Activated naive CD4-positive, alpha-beta T cell treated with anti-CD3 and anti-CD28 coated beads for 36 hours (primary cell): ENCODE results near the gene ST6GAL2. TPM values are rescaled to one million over a fixed set of nuclear protein-coding genes. Genes with fewer than 3 reads are reported as not detected.

Source experiments
- CTCF ChIA-PET: fragments of 350-600 bp; sonication (Branson Sonifier 250); formaldehyde crosslinking; loops from one replicate; lab custom pipeline; 2021; ENCODE audit warnings: antibody characterized with exemption; lab: Charles Lee
- DNase-seq: peaks from one replicate; pipeline ENCODE4 v3.0.0-alpha.2; 2020
- H3K27ac Mint-ChIP-seq: one replicate; pipeline ENCODE4 v1.8.0; 2021; ENCODE audit warnings: mild to moderate bottlenecking, mixed read lengths
- H3K27me3 Mint-ChIP-seq: one replicate; pipeline ENCODE4 v1.8.0; 2021; ENCODE audit warnings: low read depth, mixed read lengths
- H3K36me3 Mint-ChIP-seq: one replicate; pipeline ENCODE4 v1.8.0; 2021; ENCODE audit warnings: low read depth, mixed read lengths
- H3K4me1 Mint-ChIP-seq: one replicate; pipeline ENCODE4 v1.8.0; 2021; ENCODE audit warnings: low read depth, mixed read lengths
- H3K4me3 Mint-ChIP-seq: one replicate; pipeline ENCODE4 v1.8.0; 2021; ENCODE audit warnings: mild to moderate bottlenecking, moderate library complexity, mixed read lengths
- H3K9me3 Mint-ChIP-seq: one replicate; pipeline ENCODE4 v1.8.0; 2021; ENCODE audit warnings: mixed read lengths
- intact Hi-C: fragments of 100-400 bp; cut with micrococcal nuclease; formaldehyde crosslinking; loops from one replicate; pipeline ENCODE4 v1.15.1; 2023
- total RNA-seq, 2 experiments: library from RNA; stranded (reverse); gene quantifications; one replicate each; pipeline ENCODE4 v1.2.3, GENCODE V29; 2021

Gene ST6GAL2, protein sequence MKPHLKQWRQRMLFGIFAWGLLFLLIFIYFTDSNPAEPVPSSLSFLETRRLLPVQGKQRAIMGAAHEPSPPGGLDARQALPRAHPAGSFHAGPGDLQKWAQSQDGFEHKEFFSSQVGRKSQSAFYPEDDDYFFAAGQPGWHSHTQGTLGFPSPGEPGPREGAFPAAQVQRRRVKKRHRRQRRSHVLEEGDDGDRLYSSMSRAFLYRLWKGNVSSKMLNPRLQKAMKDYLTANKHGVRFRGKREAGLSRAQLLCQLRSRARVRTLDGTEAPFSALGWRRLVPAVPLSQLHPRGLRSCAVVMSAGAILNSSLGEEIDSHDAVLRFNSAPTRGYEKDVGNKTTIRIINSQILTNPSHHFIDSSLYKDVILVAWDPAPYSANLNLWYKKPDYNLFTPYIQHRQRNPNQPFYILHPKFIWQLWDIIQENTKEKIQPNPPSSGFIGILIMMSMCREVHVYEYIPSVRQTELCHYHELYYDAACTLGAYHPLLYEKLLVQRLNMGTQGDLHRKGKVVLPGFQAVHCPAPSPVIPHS
- not detected for total RNA-seq

GRCh38 chr2:106885971-106886915 is at the start of gene ST6GAL2:
ST6GAL2 (minus strand) TSS chr2:106886167; CDS start chr2:106843977, 42,190 bp downstream.
- Mint-ChIP-seq H3K9me3 (no peaks in the 10 kb centered on the region), H3K27ac (no peak within 1 kb of the TSS), H3K27me3 (peaks cover 31% of the 10 kb centered on the region), H3K4me1 (peaks cover 9% of the 10 kb centered on the region), H3K36me3 (no peaks in the 10 kb centered on the region), H3K4me3 (no peak within 1 kb of the TSS)
- CTCF ChIA-PET, result no interaction called here
- no peak for DNase-seq
- intact Hi-C loops, result no loop called here

DNA sequence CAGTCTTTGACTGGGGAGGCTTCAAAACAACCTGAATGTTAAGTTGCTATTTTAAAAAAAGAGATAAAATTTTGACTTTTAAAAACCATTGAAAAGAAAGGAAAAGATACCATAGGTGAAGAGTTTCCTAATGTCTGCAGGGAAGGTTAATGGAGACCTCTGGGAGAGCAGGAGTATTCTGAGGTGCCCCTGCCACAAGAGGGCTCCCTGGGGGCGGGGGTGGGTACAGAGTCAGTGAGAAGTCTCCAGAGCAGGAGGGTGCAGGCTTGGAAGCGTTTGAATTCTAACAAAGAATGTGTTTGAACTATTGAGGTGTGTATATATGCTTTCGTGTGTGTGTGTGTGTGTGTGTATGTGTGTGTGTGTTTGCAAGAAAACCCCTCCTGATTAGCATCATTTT is 46.7 kb upstream of the ST6GAL2 start:
- CTCF ChIA-PET, result no interaction called here
- Mint-ChIP-seq H3K4me1 (no peaks in the 10 kb centered on the region), H3K4me3 (no peak overlapping the region), H3K9me3 (peaks cover 1% of the 10 kb centered on the region), H3K27me3 (no peaks in the 10 kb centered on the region), H3K36me3 (no peaks in the 10 kb centered on the region), H3K27ac (no peak overlapping the region)
- intact Hi-C loops, result no loop called here
- DNase-seq, result no peak

DNA sequence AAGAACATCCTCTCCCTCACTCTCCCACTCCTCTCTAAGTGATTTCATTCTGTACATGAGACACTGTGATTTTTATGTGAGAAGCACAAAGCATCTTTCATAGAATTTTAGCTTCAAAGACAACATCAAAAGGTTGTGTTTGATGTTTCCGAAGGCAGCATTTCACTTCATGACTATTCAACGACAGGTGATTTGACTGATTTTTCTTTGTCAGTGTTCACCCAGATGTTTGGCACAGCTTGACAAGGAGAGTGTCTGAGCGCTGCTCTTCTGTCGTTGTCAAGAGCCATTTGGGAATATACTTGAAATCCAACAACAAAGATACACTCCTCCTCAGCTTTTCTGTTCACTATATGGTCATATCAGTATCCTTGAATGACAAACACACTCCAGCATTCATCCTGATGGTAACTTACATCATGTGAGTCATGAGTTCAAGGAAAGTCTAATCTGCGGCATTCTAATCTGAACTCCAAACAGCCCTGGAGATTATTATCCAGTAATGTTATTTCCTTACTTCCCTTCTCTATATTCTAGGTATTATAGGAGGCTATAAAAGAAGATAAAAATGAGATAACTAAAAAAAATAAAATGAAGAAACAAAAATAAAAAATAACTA is 45.9 kb upstream of the ST6GAL2 start:
- H3K4me1 Mint-ChIP-seq, result no peaks in the 10 kb centered on the region
- DNase-seq, result no peak
- H3K27me3 Mint-ChIP-seq, result no peaks in the 10 kb centered on the region
- intact Hi-C loops, result no loop called here
- no peak overlapping the region for H3K4me3 Mint-ChIP-seq
- H3K9me3 Mint-ChIP-seq, result peaks cover 3% of the 10 kb centered on the region
- H3K36me3 Mint-ChIP-seq, result no peaks in the 10 kb centered on the region
- no peak overlapping the region for H3K27ac Mint-ChIP-seq
- CTCF ChIA-PET, result no interaction called here

DNA sequence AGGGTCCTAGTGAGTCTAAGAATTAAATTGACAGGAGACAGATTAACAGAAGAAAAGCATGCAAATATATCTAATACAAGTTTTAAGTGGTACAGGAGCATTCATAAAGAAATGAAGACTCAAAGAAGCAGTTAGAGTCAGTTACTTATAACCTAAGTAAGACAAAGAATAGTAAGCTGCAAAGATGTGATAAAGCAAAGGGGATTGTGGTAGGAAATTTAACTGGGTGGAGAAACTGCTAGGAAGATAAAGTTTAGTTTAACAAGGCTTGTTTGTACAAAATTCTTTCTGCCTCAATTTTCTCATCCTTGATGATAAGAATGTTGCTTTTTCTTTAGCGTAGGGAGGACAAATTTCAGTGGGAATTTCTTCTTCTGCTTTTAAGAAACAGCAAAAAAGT is 35.5 kb upstream of the ST6GAL2 start:
- CTCF ChIA-PET, result interaction anchor here (0.6 kb wide), 2 partner anchors 12 to 211 kb away, joined by 3 to 4 read pairs; no protein-coding TSS in a partner anchor
- intact Hi-C loops, result no loop called here

GRCh38 chr2:106919012-106919411 is 33.0 kb upstream of the ST6GAL2 start:
- Mint-ChIP-seq H3K27me3 (no peaks in the 10 kb centered on the region), H3K9me3 (no peaks in the 10 kb centered on the region), H3K27ac (no peak overlapping the region), H3K4me3 (no peak overlapping the region), H3K4me1 (no peaks in the 10 kb centered on the region), H3K36me3 (no peaks in the 10 kb centered on the region)
- CTCF ChIA-PET, result no interaction called here
- intact Hi-C loops, result no loop called here
- no peak for DNase-seq

More for the DNA sequence above, 35.5 kb upstream of the ST6GAL2 start:
- no peak for DNase-seq
- Mint-ChIP-seq H3K27me3 (no peaks in the 10 kb centered on the region), H3K27ac (no peak overlapping the region), H3K4me1 (no peaks in the 10 kb centered on the region), H3K36me3 (no peaks in the 10 kb centered on the region), H3K4me3 (no peak overlapping the region), H3K9me3 (peaks cover 3% of the 10 kb centered on the region)

GRCh38 chr2:106904242-106904641 is 18.3 kb upstream of the ST6GAL2 start:
- no peak overlapping the region for H3K27ac Mint-ChIP-seq
- H3K36me3 Mint-ChIP-seq, result no peaks in the 10 kb centered on the region
- no peaks in the 10 kb centered on the region for H3K4me1 Mint-ChIP-seq
- CTCF ChIA-PET, result no interaction called here
- intact Hi-C loops, result no loop called here
- DNase-seq, result no peak
- H3K27me3 Mint-ChIP-seq, result peaks cover 10% of the 10 kb centered on the region
- H3K4me3 Mint-ChIP-seq, result no peak overlapping the region
- H3K9me3 Mint-ChIP-seq, result peaks cover 8% of the 10 kb centered on the region

GRCh38 chr2:106899786-106900530 is 14.0 kb upstream of the ST6GAL2 start:
- H3K36me3 Mint-ChIP-seq, result no peaks in the 10 kb centered on the region
- no peak overlapping the region for H3K27ac Mint-ChIP-seq
- H3K4me3 Mint-ChIP-seq, result no peak overlapping the region
- no peaks in the 10 kb centered on the region for H3K4me1 Mint-ChIP-seq
- CTCF ChIA-PET, result no interaction called here
- H3K9me3 Mint-ChIP-seq, result peaks cover 8% of the 10 kb centered on the region
- peaks cover 3% of the 10 kb centered on the region for H3K27me3 Mint-ChIP-seq
- intact Hi-C loops, result no loop called here
- no peak for DNase-seq

- CTCF ChIA-PET, result no interaction called here
- H3K27ac Mint-ChIP-seq, result no peak overlapping the region
- H3K4me3 Mint-ChIP-seq, result no peak overlapping the region
- intact Hi-C loops, result no loop called here
- H3K36me3 Mint-ChIP-seq, result no peaks in the 10 kb centered on the region
- peaks cover 3% of the 10 kb centered on the region for H3K27me3 Mint-ChIP-seq
- H3K4me1 Mint-ChIP-seq, result no peaks in the 10 kb centered on the region
- DNase-seq, result no peak
- no peaks in the 10 kb centered on the region for H3K9me3 Mint-ChIP-seq
Measured at GRCh38 chr2:106894545-106894944, 8.6 kb upstream of the ST6GAL2 start.

GRCh38 chr2:106892048-106892447 is 6.1 kb upstream of the ST6GAL2 start:
- H3K27me3 Mint-ChIP-seq, result peaks cover 5% of the 10 kb centered on the region
- no peaks in the 10 kb centered on the region for H3K4me1 Mint-ChIP-seq
- CTCF ChIA-PET, result no interaction called here
- DNase-seq, result no peak
- H3K4me3 Mint-ChIP-seq, result no peak overlapping the region
- H3K9me3 Mint-ChIP-seq, result no peaks in the 10 kb centered on the region
- no peak overlapping the region for H3K27ac Mint-ChIP-seq
- no peaks in the 10 kb centered on the region for H3K36me3 Mint-ChIP-seq
- intact Hi-C loops, result no loop called here

- peaks cover 4% of the 10 kb centered on the region for H3K4me1 Mint-ChIP-seq
- CTCF ChIA-PET, result no interaction called here
- no peaks in the 10 kb centered on the region for H3K9me3 Mint-ChIP-seq
- DNase-seq, result no peak
- H3K27me3 Mint-ChIP-seq, result peaks cover 9% of the 10 kb centered on the region
- no peak overlapping the region for H3K27ac Mint-ChIP-seq
- H3K36me3 Mint-ChIP-seq, result no peaks in the 10 kb centered on the region
- H3K4me3 Mint-ChIP-seq, result no peak overlapping the region
- intact Hi-C loops, result no loop called here
Measured at GRCh38 chr2:106890606-106891005, 4.6 kb upstream of the ST6GAL2 start.

DNA sequence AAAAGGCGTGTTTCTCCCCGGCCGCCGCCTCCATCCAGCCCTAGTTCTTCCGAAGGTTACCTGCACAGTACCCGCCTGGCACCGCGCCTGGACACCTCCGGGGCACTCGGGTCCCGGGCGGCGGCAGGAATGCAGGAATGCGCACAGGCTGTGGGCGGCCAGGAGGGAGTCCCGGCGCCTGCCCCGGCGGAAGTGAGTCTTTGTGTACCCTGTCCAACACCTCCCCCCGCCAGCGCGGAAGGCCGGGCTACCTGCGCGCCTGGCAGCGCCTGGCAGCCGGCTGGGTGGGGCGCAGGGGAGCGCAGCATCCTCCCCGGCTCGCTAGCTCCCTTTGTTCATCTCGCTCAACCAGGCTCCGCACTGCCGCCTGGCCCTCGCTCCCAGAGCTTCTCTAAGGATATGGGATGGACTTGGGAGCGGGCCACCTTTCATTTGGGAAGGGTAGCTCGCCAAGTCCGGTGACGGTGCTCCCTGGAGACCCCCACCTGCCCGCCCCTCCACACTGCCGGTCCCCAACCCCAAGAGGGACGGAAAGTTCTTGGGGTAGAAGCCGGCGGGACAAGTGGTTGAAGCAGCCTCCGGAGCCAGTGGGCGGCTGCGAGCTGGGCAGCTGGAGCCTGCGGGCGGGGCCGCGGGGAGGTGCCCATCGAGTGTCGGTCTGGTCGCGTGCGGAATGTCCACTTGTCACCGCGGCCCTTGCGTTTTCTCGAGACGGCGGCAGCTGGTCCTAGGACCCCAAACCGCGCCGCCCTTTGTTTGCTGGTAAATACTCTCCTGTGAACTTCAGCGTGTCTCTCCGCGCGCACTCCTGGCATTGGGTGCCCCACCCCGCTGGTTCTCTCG is 1.2 kb upstream of the ST6GAL2 start:
- H3K4me1 Mint-ChIP-seq, result peaks cover 9% of the 10 kb centered on the region
- H3K36me3 Mint-ChIP-seq, result no peaks in the 10 kb centered on the region
- intact Hi-C loops, result no loop called here
- no peaks in the 10 kb centered on the region for H3K9me3 Mint-ChIP-seq
- H3K27ac Mint-ChIP-seq, result no peak overlapping the region
- CTCF ChIA-PET, result no interaction called here
- DNase-seq, result no peak
- peaks cover 31% of the 10 kb centered on the region for H3K27me3 Mint-ChIP-seq
- H3K4me3 Mint-ChIP-seq, result no peak overlapping the region
